HEK293T (cell line): ENCODE measurements around the gene TTLL11.

ENCODE experiments used
- CTCF ChIA-PET: fragments of 350-600 bp; formaldehyde crosslinking; extraction: SDS; loops from one replicate; lab custom pipeline; 2021; ENCODE audit warnings: antibody characterized with exemption, inconsistent platforms; lab: Yijun Ruan, JAX
- POLR2A ChIA-PET: fragments of 350-600 bp; formaldehyde crosslinking; extraction: SDS; loops from one replicate; lab custom pipeline; 2020; ENCODE audit warnings: antibody characterized with exemption, inconsistent platforms; lab: Yijun Ruan, JAX
- DNase-seq: peaks from one replicate; pipeline ENCODE4 v3.0.0; 2012; ENCODE audit warnings: mixed read lengths; ENCODE audit errors: extremely low spot score
- ARNT ChIP-seq: fragments of 450-650 bp; IDR thresholded peaks from 2 replicates; pipeline ENCODE4 v1.6.1; 2017; ENCODE audit warnings: mild to moderate bottlenecking
- BHLHE40 ChIP-seq: fragments of 450-650 bp; IDR thresholded peaks from 2 replicates; pipeline ENCODE4 v1.6.1; 2016; ENCODE audit warnings: mild to moderate bottlenecking, moderate library complexity, borderline replicate concordance
- CTBP1 ChIP-seq: fragments of 450-650 bp; IDR thresholded peaks from 2 replicates; pipeline ENCODE4 v1.6.1; 2016; ENCODE audit warnings: borderline replicate concordance
- ELF4 ChIP-seq: fragments of 450-650 bp; IDR thresholded peaks from 2 replicates; pipeline ENCODE4 v1.6.1; 2017; ENCODE audit warnings: antibody characterized with exemption
- FOXA1 ChIP-seq: fragments of 450-650 bp; IDR thresholded peaks from 2 replicates; pipeline ENCODE4 v1.6.1; 2016; ENCODE audit warnings: mild to moderate bottlenecking
- FOXK2 ChIP-seq: fragments of 450-650 bp; IDR thresholded peaks from 2 replicates; pipeline ENCODE4 v1.6.1; 2016; ENCODE audit warnings: mild to moderate bottlenecking
- FOXM1 ChIP-seq: fragments of 450-650 bp; IDR thresholded peaks from 2 replicates; pipeline ENCODE4 v1.6.1; 2017; ENCODE audit warnings: mild to moderate bottlenecking, borderline replicate concordance
- HDGF ChIP-seq: fragments of 450-650 bp; IDR thresholded peaks from 2 replicates; pipeline ENCODE4 v1.6.1; 2017; ENCODE audit warnings: antibody characterized with exemption, borderline replicate concordance
- L3MBTL2 ChIP-seq: fragments of 450-650 bp; conservative IDR thresholded peaks from 2 replicates; pipeline ENCODE4 v1.6.1; 2016; ENCODE audit warnings: mild to moderate bottlenecking
- LEF1 ChIP-seq: fragments of 450-650 bp; IDR thresholded peaks from 2 replicates; pipeline ENCODE4 v1.6.1; 2017; ENCODE audit warnings: mild to moderate bottlenecking, borderline replicate concordance
- NFRKB ChIP-seq: fragments of 450-650 bp; IDR thresholded peaks from 2 replicates; pipeline ENCODE4 v1.6.1; 2016; ENCODE audit warnings: mild to moderate bottlenecking, moderate library complexity
- PKNOX1 ChIP-seq: fragments of 450-650 bp; IDR thresholded peaks from 2 replicates; pipeline ENCODE4 v1.6.1; 2016
- SP1 ChIP-seq: fragments of 450-650 bp; IDR thresholded peaks from 2 replicates; pipeline ENCODE4 v1.6.1; 2017
- SUZ12 ChIP-seq: fragments of 450-650 bp; IDR thresholded peaks from 2 replicates; pipeline ENCODE4 v1.6.1; 2016; ENCODE audit warnings: mild to moderate bottlenecking
- TARDBP ChIP-seq: fragments of 450-650 bp; IDR thresholded peaks from 2 replicates; pipeline ENCODE4 v1.6.1; 2016
- ZNF384 ChIP-seq: fragments of 450-650 bp; IDR thresholded peaks from 2 replicates; pipeline ENCODE4 v1.6.1; 2016

Gene TTLL11

GRCh38 chr9:121785673-121786542 lies 307.2 kb downstream of the TTLL11 start:
- POLR2A ChIA-PET = no interaction called here
- no peak for DNase-seq
- TF ChIP-seq LEF1 (no peak), PKNOX1 (no peak), SUZ12 (no peak), TARDBP (no peak), SP1 (no peak), CTBP1 (no peak), ARNT (no peak), FOXM1 (no peak), BHLHE40 (no peak)
- CTCF ChIA-PET = no interaction called here

- DNase-seq = no peak
- POLR2A ChIA-PET = no interaction called here
- CTCF ChIA-PET = no interaction called here
- TF ChIP-seq NFRKB (no peak), L3MBTL2 (no peak), BHLHE40 (no peak), ELF4 (no peak), PKNOX1 (no peak), ZNF384 (no peak), SUZ12 (no peak), CTBP1 (no peak), FOXM1 (no peak), ARNT (no peak), TARDBP (no peak), HDGF (no peak), FOXA1 (no peak), FOXK2 (no peak), SP1 (no peak)
Observed at GRCh38 chr9:121784731-121785411, 308.2 kb downstream of the TTLL11 start.

DNA sequence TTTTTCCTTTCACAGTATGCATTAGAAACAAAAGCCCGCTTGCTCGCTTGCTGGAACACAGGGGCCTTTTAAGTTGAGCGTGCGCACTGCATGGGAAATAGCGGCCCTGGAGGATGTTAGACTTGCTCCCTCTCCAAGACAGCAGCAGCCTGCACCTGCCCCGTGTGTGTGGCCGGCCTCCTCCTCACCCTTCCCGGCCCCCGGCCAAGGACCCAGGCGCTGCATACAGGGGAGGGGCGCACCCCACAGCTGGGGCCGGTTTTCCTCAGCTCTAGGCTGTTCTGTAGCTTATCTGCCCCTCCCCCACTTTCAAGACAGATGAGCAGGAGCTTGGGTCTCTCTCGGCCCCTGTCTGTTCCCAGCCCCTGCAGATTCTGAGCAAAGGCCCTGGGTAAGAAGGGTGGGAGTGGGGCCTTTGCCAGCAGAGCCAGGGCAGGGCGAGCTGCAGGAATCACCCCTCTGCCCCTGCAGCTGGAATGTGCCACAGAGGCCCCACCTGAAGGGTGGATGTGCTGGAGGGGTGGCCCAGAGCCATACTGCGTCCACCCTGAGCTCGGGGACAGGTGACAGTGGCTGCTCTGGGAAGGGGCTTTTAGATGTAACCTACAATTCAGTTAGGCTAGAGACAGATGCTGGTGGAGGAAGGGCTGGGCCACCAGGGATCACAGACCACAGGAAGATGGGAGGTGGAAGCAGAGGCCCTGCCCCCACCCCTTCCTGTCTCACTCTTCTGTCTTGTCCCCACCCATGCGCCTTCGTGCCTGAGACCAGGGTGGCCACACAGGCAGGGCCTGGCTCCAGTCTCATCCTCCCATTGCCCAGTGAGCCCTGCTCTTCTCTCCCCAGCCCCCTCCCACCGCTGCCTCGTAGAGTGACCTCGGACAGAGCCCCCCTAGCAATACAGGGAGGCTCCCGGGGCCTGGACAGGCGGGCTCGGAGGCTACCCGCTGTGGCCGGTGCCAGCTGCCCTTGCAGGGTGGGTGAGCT lies 309.3 kb downstream of the TTLL11 start:
- no peak for TF ChIP-seq LEF1
- TF ChIP-seq FOXM1 = no peak
- TF ChIP-seq ZNF384 = no peak
- TF ChIP-seq ELF4 = no peak
- TF ChIP-seq TARDBP = no peak
- TF ChIP-seq NFRKB = no peak
- TF ChIP-seq HDGF = no peak
- TF ChIP-seq CTBP1 = no peak
- no peak for TF ChIP-seq FOXA1
- no peak for TF ChIP-seq L3MBTL2
- no peak for TF ChIP-seq PKNOX1
- no peak for TF ChIP-seq ARNT
- TF ChIP-seq SUZ12 = no peak
- no peak for TF ChIP-seq SP1
- TF ChIP-seq BHLHE40 = no peak
- TF ChIP-seq FOXK2 = no peak
- POLR2A ChIA-PET = no interaction called here
- CTCF ChIA-PET = no interaction called here
- no peak for DNase-seq

- TF ChIP-seq BHLHE40 (no peak), ARNT (no peak), TARDBP (no peak), SP1 (no peak), LEF1 (no peak), FOXK2 (no peak)
- ChIA-PET POLR2A (no interaction called here), CTCF (no interaction called here)
- no peak for DNase-seq
Observed at GRCh38 chr9:121783111-121783510, 310.0 kb downstream of the TTLL11 start.

- DNase-seq = no peak
- CTCF ChIA-PET = no interaction called here
- TF ChIP-seq FOXK2 (no peak), ZNF384 (no peak), TARDBP (no peak), ARNT (no peak)
- POLR2A ChIA-PET = no interaction called here
Observed at GRCh38 chr9:121782514-121783110, 310.5 kb downstream of the TTLL11 start.
